Ovary (tissue), 3 donors: ENCODE data around the gene CREM.

ENCODE experiments used
- POLR2A ChIP-seq: fragments of 450-650 bp; IDR thresholded peaks from one replicate; pipeline ENCODE4 v1.6.1; 2017; ENCODE audit warnings: antibody characterized with exemption, mild to moderate bottlenecking, moderate library complexity
- TF ChIP-seq, protein P1 (sequence below), 3 donors: fragments of 450-650 bp in 2 of 3; fragments of 200-600 bp in 1 of 3; IDR thresholded peaks; one replicate each; pipeline versions ENCODE4 v1.5.1 to v1.8.0; 2016 to 2022; ENCODE audit warnings: antibody characterized with exemption in 3 of 3, mild to moderate bottlenecking in 1 of 3
- donor health status: DM: no; HTN: no; CAD: no.

DNA sequence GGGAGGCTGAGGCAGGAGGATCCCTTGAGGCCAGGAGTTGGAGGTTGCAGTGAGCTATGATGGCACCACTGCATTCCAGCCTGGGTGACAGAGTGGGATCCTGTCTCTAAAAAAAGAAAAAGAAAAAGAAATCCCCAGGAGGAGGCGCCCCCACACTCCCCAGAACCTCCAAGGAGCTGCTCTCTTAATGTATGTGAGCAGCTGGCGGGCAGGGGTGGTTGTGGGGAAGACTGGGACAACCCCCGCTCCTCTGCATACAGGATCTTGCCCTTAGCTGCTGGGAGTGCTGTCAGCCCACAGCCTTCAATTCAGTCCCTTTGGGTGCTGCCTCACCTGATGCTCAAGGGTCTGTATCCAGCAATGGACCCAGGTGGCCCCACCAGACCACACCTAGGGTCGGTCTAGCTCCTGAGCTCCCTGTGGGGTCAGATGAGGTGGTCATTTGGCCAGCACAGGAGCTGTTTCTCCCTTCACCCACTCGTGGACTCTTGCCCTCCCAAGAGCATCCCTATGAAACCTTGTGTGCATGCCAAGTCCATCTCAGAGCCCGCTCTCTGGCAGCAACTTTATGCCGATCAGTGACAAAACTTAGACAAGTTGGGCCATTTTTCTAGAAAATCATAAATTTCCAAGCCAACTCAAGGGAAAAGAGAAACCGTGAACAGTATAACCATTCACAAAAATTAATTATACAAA is 97.5 kb downstream of the CREM start:
- no peak for TF ChIP-seq POLR2A
- TF ChIP-seq, protein P1, sequence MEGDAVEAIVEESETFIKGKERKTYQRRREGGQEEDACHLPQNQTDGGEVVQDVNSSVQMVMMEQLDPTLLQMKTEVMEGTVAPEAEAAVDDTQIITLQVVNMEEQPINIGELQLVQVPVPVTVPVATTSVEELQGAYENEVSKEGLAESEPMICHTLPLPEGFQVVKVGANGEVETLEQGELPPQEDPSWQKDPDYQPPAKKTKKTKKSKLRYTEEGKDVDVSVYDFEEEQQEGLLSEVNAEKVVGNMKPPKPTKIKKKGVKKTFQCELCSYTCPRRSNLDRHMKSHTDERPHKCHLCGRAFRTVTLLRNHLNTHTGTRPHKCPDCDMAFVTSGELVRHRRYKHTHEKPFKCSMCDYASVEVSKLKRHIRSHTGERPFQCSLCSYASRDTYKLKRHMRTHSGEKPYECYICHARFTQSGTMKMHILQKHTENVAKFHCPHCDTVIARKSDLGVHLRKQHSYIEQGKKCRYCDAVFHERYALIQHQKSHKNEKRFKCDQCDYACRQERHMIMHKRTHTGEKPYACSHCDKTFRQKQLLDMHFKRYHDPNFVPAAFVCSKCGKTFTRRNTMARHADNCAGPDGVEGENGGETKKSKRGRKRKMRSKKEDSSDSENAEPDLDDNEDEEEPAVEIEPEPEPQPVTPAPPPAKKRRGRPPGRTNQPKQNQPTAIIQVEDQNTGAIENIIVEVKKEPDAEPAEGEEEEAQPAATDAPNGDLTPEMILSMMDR (IDR thresholded peaks at IDR 0.05) = no peak
